ENCODE data around the gene HELZ. TPM values are rescaled to one million over a fixed set of nuclear protein-coding genes. Genes with fewer than 3 reads are reported as not detected.
"Not testable (repeated sequence)": the region's sequence is repeated elsewhere in the genome, so short reads cannot be mapped to it uniquely, and the experiment has no call there.

The HELZ gene
- total RNA-seq, 1 experiment from 2014 or later: 40.5 TPM

GRCh38 chr17:67143318-67143717, 101.7 kb downstream of the HELZ start:
- TF ChIP-seq ZFX (IDR thresholded peaks at IDR 0.05): no peak
- no peak for TF ChIP-seq JUND (IDR thresholded peaks at IDR 0.05)
- TF ChIP-seq RAD21 (IDR thresholded peaks at IDR 0.05; ENCODE audit: low read depth): no peak
- TF ChIP-seq FOSL1 (IDR thresholded peaks at IDR 0.05; ENCODE audit: low read depth): no peak
- Histone ChIP-seq H3K36me3 (ENCODE audit: control insufficient read depth in 1 of 2, insufficient read depth in 2 of 2, low read length in 2 of 2) (peaks cover 4 to 10% of the 10 kb centered on the region in 2 experiments; a peak in 2 of 4 replicates), H3K9me2 (ENCODE audit: insufficient read depth) (no peaks in the 10 kb centered on the region), H4K20me1 (ENCODE audit: insufficient read depth) (no peaks in the 10 kb centered on the region), H3K4me3 (replicated peaks in 1 of 2; ENCODE audit: low read depth in 1 of 2, low read length in 2 of 2) (no peak overlapping the region), H3K4me2 (ENCODE audit: low read length) (no peak overlapping the region), H3K4me1 (ENCODE audit: control insufficient read depth in 1 of 2, insufficient read depth in 2 of 2, low read length in 2 of 2) (peaks cover 0 to 6% of the 10 kb centered on the region in 2 experiments; a peak in 1 of 4 replicates), H3K79me2 (ENCODE audit: insufficient read depth, low read length) (no peaks in the 10 kb centered on the region), H3K27ac (ENCODE audit: low read depth, low read length) (no peak overlapping the region), H3K9me3 (ENCODE audit: control insufficient read depth in 1 of 2, insufficient read depth in 1 of 2, low read depth in 1 of 2, low read length in 2 of 2) (no peaks in the 10 kb centered on the region), H3K27me3 (ENCODE audit: insufficient read depth, low read length) (no peaks in the 10 kb centered on the region), H3K9ac (ENCODE audit: low read length) (no peak overlapping the region), H2AFZ (ENCODE audit: low read depth, low read length, poor library complexity, severe bottlenecking) (no peak overlapping the region)
- intact Hi-C loops (cut with micrococcal nuclease): no loop called here
- DNase-seq (ENCODE audit: low read depth, low spot score) (no peak), ATAC-seq (no peak)
- POLR2A ChIA-PET: no interaction called here
- RAD21 ChIA-PET (ENCODE audit: low non-redundant PET in 1 of 2, low total read pairs in 2 of 2, uncharacterized antibody in 2 of 2, unreplicated experiment in 2 of 2): no interaction called here
- CTCF ChIA-PET: interaction anchor here (1.6 kb wide), 1 partner anchor 15 kb away, joined by 4 read pairs; no protein-coding TSS in a partner anchor
- BruUV-seq (replicated peaks): no TSS peak

GRCh38 chr17:67142030-67142429, 103.0 kb downstream of the HELZ start:
- DNase-seq (ENCODE audit: low read depth, low spot score); H3K4me1 ChIP-seq (ENCODE audit: control insufficient read depth in 1 of 2, insufficient read depth in 2 of 2, low read length in 2 of 2); H3K4me3 ChIP-seq (replicated peaks in 1 of 2; ENCODE audit: low read depth in 1 of 2, low read length in 2 of 2); H3K9me2 ChIP-seq (ENCODE audit: insufficient read depth); H3K4me2 ChIP-seq (ENCODE audit: low read length); H3K36me3 ChIP-seq (ENCODE audit: control insufficient read depth in 1 of 2, insufficient read depth in 2 of 2, low read length in 2 of 2); H3K9ac ChIP-seq (ENCODE audit: low read length); H4K20me1 ChIP-seq (ENCODE audit: insufficient read depth); POLR2A ChIA-PET; H3K9me3 ChIP-seq (ENCODE audit: control insufficient read depth in 1 of 2, insufficient read depth in 1 of 2, low read depth in 1 of 2, low read length in 2 of 2); H3K27ac ChIP-seq (ENCODE audit: low read depth, low read length); intact Hi-C loops (cut with micrococcal nuclease); H3K79me2 ChIP-seq (ENCODE audit: insufficient read depth, low read length); H2AFZ ChIP-seq (ENCODE audit: low read depth, low read length, poor library complexity, severe bottlenecking); H3K27me3 ChIP-seq (ENCODE audit: insufficient read depth, low read length); ATAC-seq; BruUV-seq (replicated peaks); RAD21 ChIA-PET (ENCODE audit: low non-redundant PET in 1 of 2, low total read pairs in 2 of 2, uncharacterized antibody in 2 of 2, unreplicated experiment in 2 of 2): not testable (repeated sequence)
- CTCF ChIA-PET: interaction anchor here (0.8 to 1.6 kb wide), 2 partner anchors 16 to 80 kb away, joined by 3 to 4 read pairs; no protein-coding TSS in a partner anchor
